ENCODE results near the gene TMEM238. TPM values are rescaled to one million over a fixed set of nuclear protein-coding genes. Genes with fewer than 3 reads are reported as not detected.

The TMEM238 gene
- total and polyA plus RNA-seq, 10 of the 15 experiments (the other 5 are each of a cell fraction or from before 2014, with no cell fraction given), result 0.05 to 16.9 (median 0.58) TPM; not detected in 1

DNA sequence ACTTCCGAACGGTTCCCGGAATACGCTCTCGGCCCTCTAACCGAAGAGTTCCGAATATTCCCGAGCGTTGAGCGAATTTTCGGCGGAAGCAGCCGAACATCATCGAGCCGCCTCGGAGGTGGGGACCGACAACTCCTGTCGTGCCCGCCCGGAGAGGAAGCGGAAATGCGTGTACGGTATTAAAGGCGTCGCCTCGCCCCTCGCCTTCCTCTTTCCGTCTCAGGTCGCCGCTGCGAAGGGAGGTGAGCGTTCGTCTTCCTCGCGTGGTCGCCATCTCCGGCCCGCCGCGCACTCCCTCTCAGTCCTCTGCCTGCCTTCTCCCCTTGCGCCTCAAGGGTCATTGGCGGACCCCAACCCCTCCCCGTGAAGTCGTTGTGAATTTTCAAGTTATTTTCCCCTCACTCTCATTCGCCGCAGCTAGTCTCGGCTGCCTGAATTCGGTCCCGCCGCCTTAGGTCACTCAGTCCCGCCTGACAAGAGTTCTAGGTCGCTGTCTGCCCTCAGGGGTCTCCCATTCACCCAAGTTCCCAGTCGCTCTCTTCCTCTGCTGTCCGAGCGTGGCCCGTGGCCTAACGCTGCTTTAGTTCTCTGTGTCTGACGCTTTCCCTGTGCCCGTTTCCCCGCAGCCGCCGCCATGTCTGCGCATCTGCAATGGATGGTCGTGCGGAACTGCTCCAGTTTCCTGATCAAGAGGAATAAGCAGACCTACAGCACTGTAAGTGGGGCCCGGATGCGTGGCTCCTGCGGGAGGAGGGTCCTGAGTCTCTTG, 1.8 kb upstream of the TMEM238 start, which contains the start of gene RPL28 (continued):
- TF ChIP-seq WRNIP1 (IDR thresholded peaks at IDR 0.05; ENCODE audit: borderline replicate concordance, low read depth, low read length) (peak; percentile 90; the same call in 1 of the 2 replicates), IKZF2 (IDR thresholded peaks at IDR 0.05) (no peak), CREM (IDR thresholded peaks at IDR 0.05; ENCODE audit: low read depth) (peak; percentile 70), USF1 (IDR thresholded peaks at IDR 0.05; ENCODE audit: borderline replicate concordance, extremely low read length, insufficient read depth, low read depth, low read length) (no peak), CHD1 (IDR thresholded peaks at IDR 0.05; ENCODE audit: low read depth, low read length) (peak; percentile 93), SMARCA5 (IDR thresholded peaks at IDR 0.05) (peak; percentile 81), RAD51 (IDR thresholded peaks at IDR 0.05) (no peak), MYC (IDR thresholded peaks at IDR 0.05; ENCODE audit: insufficient read depth, insufficient read length, insufficient replicate concordance, low read length, severe bottlenecking) (no peak), KDM1A (IDR thresholded peaks at IDR 0.05; ENCODE audit: borderline replicate concordance) (no peak), SKIL (IDR thresholded peaks at IDR 0.05; ENCODE audit: low read depth, poor library complexity, severe bottlenecking) (peak; percentile 57), MEF2A (IDR thresholded peaks at IDR 0.05; ENCODE audit: insufficient read depth, low read depth, low read length) (no peak), TCF7 (IDR thresholded peaks at IDR 0.05; ENCODE audit: borderline replicate concordance) (no peak), RBBP5 (conservative IDR thresholded peaks at IDR 0.05) (no peak), RB1 (IDR thresholded peaks at IDR 0.05; ENCODE audit: borderline replicate concordance) (0 out of 2 replicates have a peak, but pooled peaks have one; percentile 42), NR2F1 (conservative IDR thresholded peaks at IDR 0.05) (0 out of 2 replicates have a peak, but pooled peaks have one; percentile 20), RUNX3 (IDR thresholded peaks at IDR 0.05; ENCODE audit: low read length) (peak; percentile 51), HCFC1 (IDR thresholded peaks at IDR 0.05; ENCODE audit: low read length) (peak; percentile 67), SUPT20H (IDR thresholded peaks at IDR 0.05; ENCODE audit: borderline replicate concordance, control insufficient read depth, low read depth, low read length) (no peak), KAT2A (conservative IDR thresholded peaks at IDR 0.05; ENCODE audit: control insufficient read depth, low read depth, low read length) (no peak)
- TF ChIP-seq, protein P1, sequence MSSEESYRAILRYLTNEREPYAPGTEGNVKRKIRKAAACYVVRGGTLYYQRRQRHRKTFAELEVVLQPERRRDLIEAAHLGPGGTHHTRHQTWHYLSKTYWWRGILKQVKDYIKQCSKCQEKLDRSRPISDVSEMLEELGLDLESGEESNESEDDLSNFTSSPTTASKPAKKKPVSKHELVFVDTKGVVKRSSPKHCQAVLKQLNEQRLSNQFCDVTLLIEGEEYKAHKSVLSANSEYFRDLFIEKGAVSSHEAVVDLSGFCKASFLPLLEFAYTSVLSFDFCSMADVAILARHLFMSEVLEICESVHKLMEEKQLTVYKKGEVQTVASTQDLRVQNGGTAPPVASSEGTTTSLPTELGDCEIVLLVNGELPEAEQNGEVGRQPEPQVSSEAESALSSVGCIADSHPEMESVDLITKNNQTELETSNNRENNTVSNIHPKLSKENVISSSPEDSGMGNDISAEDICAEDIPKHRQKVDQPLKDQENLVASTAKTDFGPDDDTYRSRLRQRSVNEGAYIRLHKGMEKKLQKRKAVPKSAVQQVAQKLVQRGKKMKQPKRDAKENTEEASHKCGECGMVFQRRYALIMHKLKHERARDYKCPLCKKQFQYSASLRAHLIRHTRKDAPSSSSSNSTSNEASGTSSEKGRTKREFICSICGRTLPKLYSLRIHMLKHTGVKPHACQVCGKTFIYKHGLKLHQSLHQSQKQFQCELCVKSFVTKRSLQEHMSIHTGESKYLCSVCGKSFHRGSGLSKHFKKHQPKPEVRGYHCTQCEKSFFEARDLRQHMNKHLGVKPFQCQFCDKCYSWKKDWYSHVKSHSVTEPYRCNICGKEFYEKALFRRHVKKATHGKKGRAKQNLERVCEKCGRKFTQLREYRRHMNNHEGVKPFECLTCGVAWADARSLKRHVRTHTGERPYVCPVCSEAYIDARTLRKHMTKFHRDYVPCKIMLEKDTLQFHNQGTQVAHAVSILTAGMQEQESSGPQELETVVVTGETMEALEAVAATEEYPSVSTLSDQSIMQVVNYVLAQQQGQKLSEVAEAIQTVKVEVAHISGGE (CRISPR knock-in tag; IDR thresholded peaks at IDR 0.05), result no peak
- TF ChIP-seq, protein P2, sequence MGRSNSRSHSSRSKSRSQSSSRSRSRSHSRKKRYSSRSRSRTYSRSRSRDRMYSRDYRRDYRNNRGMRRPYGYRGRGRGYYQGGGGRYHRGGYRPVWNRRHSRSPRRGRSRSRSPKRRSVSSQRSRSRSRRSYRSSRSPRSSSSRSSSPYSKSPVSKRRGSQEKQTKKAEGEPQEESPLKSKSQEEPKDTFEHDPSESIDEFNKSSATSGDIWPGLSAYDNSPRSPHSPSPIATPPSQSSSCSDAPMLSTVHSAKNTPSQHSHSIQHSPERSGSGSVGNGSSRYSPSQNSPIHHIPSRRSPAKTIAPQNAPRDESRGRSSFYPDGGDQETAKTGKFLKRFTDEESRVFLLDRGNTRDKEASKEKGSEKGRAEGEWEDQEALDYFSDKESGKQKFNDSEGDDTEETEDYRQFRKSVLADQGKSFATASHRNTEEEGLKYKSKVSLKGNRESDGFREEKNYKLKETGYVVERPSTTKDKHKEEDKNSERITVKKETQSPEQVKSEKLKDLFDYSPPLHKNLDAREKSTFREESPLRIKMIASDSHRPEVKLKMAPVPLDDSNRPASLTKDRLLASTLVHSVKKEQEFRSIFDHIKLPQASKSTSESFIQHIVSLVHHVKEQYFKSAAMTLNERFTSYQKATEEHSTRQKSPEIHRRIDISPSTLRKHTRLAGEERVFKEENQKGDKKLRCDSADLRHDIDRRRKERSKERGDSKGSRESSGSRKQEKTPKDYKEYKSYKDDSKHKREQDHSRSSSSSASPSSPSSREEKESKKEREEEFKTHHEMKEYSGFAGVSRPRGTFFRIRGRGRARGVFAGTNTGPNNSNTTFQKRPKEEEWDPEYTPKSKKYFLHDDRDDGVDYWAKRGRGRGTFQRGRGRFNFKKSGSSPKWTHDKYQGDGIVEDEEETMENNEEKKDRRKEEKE (IDR thresholded peaks at IDR 0.05), result no peak; the same call in 1 of the 2 replicates
